HG03432 (cell line): Measurements from ENCODE around the gene TFF2.

Source experiments
- ATAC-seq: cut with Tn5 transposase; IDR thresholded peaks from one replicate; pipeline ENCODE4 v1.9.1; 2021; ENCODE audit warnings: mild to moderate bottlenecking, moderate library complexity; ENCODE audit not compliant: unreplicated experiment

Gene TFF2

DNA sequence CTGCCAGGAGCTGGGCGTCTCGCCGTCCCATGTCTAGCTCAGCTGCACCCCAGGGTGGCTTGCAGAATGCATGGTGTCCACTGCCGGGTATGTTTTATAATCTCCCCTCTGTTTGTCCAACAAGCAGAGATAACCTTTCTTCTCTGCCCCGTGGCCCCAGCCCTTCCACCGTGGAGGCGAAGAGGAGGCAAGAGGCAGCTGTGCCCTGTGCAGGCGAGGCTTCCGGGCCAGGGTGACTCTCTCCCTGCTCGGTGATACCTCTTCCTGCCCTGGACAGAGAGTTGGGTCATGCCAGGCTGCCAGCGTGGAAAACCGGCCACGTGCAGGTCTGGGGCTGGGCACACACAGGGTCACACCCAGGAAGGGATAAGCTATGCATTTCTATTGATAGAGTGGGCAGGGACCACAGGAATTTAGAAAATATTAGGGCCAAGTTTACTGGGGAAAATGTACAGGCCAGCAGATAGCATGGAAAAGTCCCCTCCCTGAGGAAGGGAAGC, at the start of gene TFF2:
TFF2 (minus strand) TSS at position 68 of the 500 bp plus-strand sequence; CDS start at position 31, 37 bp downstream.
- ATAC-seq: no peak

- ATAC-seq: peak; percentile 60
Measured at GRCh38 chr21:42400525-42400924, 49.7 kb upstream of the TFF2 start.

GRCh38 chr21:42398436-42399028, 47.7 kb upstream of the TFF2 start:
- no peak for ATAC-seq

DNA sequence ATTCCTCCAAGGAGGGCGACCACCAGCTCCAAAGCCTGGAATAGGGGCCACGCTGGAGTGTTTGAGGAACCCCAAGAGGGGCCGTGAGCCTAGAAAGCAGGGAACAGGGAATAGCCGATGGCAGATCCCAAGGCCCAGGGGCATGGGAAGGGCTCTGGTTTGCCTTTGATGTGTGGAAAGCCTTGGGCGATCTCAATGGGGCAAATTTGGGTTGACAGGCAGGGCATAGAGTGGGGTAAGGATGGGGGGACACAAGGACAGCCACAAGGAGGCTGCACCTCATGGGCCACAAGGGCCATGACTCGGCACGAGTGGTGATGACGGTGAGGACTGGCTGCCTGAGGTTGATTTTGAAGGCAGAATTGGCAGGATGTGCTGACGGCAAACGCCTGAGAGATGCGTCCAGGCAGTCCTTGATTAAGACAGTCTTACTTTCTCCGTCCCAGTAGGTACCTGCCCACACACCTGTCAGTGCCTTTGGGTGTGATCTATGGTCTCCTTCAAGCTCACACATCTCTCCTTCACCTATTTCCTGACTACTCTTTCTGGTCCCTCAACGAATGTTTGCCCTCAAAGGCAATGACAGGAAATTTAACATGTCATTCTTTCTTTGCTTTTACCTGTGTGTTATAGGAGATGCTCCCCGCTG, 47.1 kb upstream of the TFF2 start:
- ATAC-seq: no peak

GRCh38 chr21:42396799-42397745, 46.3 kb upstream of the TFF2 start:
- ATAC-seq: no peak

DNA sequence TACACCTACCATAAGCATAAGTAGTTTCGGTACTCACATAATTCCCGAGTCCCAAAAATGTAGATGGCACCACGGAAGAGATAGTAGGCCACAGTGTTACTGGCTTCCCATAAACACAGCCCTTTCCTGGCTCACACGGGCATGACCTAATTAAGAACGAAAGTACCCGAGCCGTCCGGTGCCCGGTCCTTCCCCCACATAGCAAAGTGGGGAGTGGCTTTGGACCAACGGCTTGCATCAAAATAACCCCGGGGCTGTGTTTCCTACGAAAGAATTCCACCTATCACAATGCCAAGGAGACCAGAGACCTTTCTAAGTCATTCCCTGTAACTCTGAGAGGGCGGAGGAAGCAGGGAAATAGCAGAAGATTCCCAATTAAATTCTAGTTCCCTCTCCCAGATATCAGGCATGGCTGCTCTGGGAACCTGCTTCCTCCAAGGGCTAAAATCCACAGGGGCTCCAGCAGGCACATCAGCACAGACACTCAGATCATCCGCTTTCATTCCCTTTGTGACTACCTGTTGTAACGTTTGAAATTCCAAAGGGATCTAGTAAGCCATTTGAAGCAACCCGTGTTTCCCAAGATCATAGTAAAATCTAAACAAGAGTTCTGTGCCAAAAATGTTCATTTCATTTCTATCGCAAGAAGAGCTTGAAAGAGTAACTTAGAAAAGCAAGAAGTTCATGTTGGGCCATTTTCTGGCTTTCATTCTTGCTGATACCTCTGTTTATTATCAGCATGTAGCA, 45.3 kb upstream of the TFF2 start, which contains the start of gene TMPRSS3:
TMPRSS3 (minus strand) TSS at position 148 of the 747 bp plus-strand sequence. CDS start 635 bp downstream, outside the sequence.
- ATAC-seq: no peak

DNA sequence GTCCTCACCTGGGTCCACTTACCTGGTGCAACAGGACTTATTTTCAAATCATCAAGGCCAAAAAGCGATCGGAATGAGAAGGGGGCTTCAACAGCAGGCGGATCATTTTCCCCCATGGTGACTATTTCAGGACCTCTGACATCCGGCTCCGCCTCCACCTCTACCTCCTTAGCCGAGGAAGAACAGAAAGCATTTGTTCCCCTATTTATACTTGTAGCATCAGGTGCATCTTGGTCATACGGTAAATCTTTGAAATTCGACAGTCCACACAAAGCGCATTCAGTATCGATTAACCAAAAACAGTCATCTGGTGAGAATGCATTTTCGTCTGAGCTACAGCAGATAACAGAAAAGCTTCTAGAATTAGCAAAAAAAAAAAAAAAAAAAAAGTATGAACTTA, 44.5 kb upstream of the TFF2 start:
- ATAC-seq: no peak

- peak; percentile 4 for ATAC-seq
Measured at GRCh38 chr21:42393443-42393950, 42.7 kb upstream of the TFF2 start.

GRCh38 chr21:42392731-42393442, 42.1 kb upstream of the TFF2 start:
- ATAC-seq: peak; percentile 83

DNA sequence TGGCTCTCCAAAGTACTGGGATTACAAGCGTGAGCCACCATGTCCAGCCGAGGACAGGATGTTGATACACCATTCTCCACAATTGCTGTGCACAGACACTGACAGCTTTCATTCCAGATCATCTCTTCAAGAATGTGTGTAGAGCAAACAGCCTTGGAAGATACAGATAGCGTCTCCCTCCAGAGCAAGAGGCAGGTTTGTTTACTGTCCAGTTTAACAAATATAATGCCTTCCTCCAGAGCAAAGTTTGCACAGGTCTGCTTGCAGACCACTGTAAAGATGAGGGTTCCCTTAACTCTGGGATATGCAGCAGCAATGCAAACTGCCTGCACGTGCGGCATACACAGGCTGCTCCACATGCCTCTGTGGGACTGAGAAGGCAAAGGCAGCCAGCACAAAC, 40.5 kb upstream of the TFF2 start:
- no peak for ATAC-seq

DNA sequence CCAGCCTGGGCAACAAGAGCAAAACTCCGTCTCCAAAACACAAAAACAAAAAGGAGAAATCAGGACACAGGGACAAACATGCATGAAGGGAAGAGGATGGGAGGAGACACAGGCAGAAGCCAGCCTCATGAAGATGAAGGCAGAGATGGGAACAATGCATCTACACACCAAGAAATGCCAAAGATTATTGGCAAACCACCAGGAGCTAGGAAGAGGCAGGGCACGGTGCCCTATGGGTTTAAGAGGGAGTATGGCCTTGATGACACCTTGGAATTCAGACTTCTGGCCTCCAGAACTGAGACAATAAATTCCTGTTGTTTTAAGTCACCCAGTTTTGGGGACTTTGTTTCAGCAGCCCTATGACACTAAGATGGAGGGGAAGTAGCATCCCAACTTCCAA, 39.9 kb upstream of the TFF2 start:
- ATAC-seq: no peak

DNA sequence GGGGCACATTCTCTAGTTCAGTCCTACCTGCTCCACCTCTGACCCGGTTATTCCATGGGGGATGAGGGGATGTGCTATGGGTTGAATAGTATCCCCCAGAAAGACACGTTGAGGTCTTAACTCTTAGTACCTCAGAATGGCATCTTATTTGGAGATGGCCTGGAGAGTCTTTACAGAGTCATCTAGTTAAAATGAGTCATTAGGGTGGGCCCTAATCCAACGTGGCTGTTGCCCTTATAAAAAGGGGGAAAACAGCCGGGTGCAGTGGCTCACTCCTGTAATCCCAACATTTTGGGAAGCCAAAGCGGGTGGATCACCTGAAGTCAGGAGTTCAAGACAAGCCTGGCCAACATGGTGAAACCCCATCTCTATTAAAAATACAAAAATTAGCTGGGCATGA, 39.4 kb upstream of the TFF2 start:
- no peak for ATAC-seq

- ATAC-seq: no peak
Measured at GRCh38 chr21:42389449-42389835, 38.6 kb upstream of the TFF2 start.

GRCh38 chr21:42388740-42389448, 38.1 kb upstream of the TFF2 start:
- no peak for ATAC-seq

DNA sequence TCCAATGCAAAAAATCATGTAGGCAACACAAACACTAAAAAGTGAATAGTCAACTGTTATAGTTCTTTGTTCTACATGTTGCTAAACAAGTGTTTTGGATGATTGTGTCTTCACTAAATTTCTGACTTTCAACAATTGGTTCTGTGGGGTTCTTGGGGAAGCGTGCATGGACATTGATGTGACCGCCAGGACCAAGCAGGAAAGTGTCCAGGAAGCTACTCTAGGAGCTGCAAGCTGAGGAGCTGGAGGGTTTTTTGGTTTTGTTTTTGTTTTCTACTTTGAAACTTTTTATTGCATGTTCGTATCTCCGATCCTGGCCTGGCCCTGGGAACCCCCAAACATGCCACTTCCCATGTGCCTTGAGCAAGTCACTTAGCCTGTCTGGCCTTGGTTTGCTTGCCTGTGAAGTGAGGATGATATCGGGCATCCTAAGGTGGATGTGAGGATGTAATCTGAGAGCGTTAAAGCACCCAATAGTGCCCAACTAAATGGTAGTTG, 37.1 kb upstream of the TFF2 start:
- no peak for ATAC-seq

- no peak for ATAC-seq
Measured at GRCh38 chr21:42387164-42387563, 36.4 kb upstream of the TFF2 start.

GRCh38 chr21:42386034-42386591, 35.3 kb upstream of the TFF2 start:
- no peak for ATAC-seq

DNA sequence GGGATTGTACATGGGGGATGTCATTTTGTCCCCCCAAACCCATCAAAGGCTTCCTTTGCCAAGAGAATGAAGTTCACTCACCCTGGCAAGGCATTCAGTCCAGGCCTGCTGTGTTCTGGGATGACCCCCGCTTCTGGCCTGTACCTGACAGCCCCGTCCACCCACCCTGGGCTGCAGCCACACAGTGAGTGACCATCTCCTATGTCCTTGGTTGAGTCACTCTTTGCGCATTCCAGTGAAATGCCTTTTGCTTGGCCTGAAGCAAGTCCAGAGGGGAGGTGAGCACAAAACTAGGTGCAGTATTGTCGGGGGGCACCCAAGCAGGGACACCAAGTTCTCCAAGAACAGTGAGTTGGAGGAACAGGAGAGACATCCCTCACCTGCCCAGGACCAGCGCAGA, 34.8 kb upstream of the TFF2 start:
- ATAC-seq: no peak

DNA sequence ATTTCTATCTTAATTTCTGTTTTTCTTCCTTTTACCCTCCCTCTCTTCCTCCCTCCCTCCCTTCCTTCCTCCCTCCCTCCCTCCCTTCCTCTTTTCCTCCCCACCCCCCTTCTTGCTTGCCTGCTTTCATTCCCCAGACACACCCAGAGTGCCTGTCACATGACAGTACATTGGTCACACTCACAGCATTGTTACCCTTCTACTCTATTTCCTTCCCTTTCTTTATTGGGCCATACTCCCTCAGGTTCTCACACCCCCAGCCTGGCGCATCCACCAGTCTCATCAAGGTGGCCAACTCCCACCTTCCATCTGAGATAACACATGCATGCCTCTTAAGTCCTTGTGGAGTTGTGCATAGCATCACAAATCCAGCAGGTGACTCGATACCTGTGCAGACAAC, 34.2 kb upstream of the TFF2 start:
- no peak for ATAC-seq
